Adipocyte (in vitro differentiated cells): ENCODE data around the gene PHACTR2.

ENCODE experiments used
- DNase-seq: peaks from one replicate; pipeline ENCODE4 v3.0.0-alpha.2; 2015; ENCODE audit warnings: low read depth
- H3K27me3 ChIP-seq: replicated peaks from 2 replicates; pipeline ENCODE4 v1.7.0; 2013; ENCODE audit warnings: mild to moderate bottlenecking, low read length, moderate library complexity; ENCODE audit not compliant: control insufficient read depth, insufficient read depth
- H3K36me3 ChIP-seq: 2 replicates; pipeline ENCODE4 v1.7.0; 2013; ENCODE audit warnings: low read length, mild to moderate bottlenecking, moderate library complexity; ENCODE audit not compliant: control insufficient read depth, insufficient read depth, severe bottlenecking
- H3K4me1 ChIP-seq: 2 replicates; pipeline ENCODE4 v1.7.0; 2013; ENCODE audit warnings: mild to moderate bottlenecking, low read length, moderate library complexity; ENCODE audit not compliant: control insufficient read depth, insufficient read depth
- H3K4me3 ChIP-seq: 2 replicates; pipeline ENCODE4 v1.7.0; 2013; ENCODE audit warnings: mild to moderate bottlenecking, low read length, moderate library complexity
- H3K9ac ChIP-seq: 2 replicates; pipeline ENCODE4 v1.7.0; 2013; ENCODE audit warnings: mild to moderate bottlenecking, low read length, moderate library complexity
- H3K9me3 ChIP-seq: 2 replicates; pipeline ENCODE4 v1.7.0; 2013; ENCODE audit warnings: mild to moderate bottlenecking, low read length, moderate library complexity; ENCODE audit not compliant: control insufficient read depth

PHACTR2 gene

DNA sequence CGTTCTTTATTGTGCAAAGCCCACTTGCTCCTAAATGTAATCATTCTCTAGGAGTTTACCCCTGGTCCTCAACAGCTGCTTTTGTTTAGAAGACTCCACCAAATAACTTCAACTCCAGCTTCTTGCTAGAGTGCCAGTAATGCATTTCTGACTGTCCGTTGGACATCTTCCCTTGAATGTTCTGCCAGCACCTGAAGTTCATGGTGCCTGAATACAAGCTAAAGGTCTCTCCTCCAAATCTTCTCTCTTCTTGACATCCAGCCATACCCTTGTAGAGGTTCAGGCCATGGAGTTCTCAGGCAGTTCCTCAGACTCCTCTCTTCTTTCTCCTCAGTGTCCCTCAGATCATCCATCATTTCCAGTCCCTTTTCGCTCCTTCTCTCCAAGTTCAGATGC is 21.7 kb downstream of the PHACTR2 start:
- no peak overlapping the region for H3K9ac ChIP-seq
- peaks cover 83% of the 10 kb centered on the region for H3K4me1 ChIP-seq
- no peak overlapping the region for H3K4me3 ChIP-seq
- H3K36me3 ChIP-seq = no peaks in the 10 kb centered on the region
- no peaks in the 10 kb centered on the region for H3K9me3 ChIP-seq
- DNase-seq = no peak
- H3K27me3 ChIP-seq = no peaks in the 10 kb centered on the region

- no peaks in the 10 kb centered on the region for H3K9me3 ChIP-seq
- no peaks in the 10 kb centered on the region for H3K27me3 ChIP-seq
- peaks cover 74% of the 10 kb centered on the region for H3K4me1 ChIP-seq
- peak overlapping the region; percentile 66 for H3K9ac ChIP-seq
- H3K36me3 ChIP-seq = no peaks in the 10 kb centered on the region
- DNase-seq = peak; percentile 70
- H3K4me3 ChIP-seq = peak overlapping the region; percentile 55
Measured at GRCh38 chr6:143700684-143701348, 23.1 kb downstream of the PHACTR2 start.

DNA sequence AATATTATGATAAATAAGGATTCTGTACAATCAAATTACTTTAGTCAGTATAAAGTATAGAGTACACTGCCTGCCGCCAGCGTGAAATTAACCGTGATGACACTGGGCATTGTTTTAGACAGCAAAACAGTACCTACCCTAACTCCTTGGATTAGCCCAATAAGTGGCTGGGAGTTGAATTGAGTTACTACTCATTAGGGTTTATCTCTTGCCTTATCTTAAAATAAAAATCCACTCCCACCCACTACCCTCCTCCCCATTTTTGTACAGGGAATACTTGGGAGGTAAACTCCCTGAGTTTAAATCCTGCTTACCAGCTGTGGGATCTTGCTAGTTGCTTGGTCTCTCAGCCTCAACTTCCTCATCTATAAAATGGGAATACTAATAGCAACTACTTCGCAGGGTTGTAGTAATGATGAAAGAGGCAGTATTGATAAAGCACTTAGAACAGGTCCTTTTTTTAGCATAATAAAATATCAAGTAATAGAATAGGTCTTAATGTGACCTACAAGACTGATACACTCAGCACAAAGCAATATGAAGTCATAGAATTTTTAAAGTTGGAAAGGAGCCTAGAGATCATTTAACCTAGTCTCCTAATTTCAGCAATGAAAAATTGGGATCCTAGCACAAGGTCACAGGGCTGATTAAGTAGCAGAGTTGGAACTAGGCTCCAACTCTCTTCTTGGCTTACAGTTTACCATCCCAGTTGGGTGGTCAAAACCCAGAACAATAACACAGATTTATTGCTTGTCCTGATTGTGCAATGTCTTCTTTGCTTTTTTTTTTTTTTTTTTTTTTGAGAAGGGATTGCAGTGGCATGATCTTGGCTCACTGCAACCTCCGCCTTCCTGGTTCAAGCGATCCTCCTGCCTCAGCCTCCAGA is 23.8 kb downstream of the PHACTR2 start:
- Histone ChIP-seq H3K36me3 (no peaks in the 10 kb centered on the region), H3K9ac (peak overlapping the region; percentile 66), H3K9me3 (no peaks in the 10 kb centered on the region), H3K27me3 (no peaks in the 10 kb centered on the region), H3K4me1 (peaks cover 67% of the 10 kb centered on the region), H3K4me3 (peak overlapping the region; percentile 55)
- peak; percentile 28 for DNase-seq

DNA sequence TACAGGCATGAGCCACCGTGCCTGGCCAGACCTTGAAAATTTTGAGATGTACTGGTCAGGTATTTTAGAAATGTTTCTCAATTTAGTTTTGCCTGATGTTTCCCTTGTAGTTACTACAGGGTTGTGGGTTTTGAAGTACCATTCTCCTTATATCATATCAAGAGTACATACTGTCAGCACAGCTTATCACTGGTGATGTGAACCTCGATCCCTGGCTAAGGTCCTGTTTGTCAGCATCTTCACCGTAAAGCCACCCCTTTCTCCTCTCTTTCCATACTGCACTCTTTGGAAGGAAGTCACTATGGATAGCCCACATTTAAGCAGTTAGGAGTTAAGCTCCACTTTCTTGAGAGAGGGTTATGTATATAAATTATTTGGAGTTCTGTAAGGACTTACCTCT is 27.8 kb downstream of the PHACTR2 start:
- Histone ChIP-seq H3K4me3 (no peak overlapping the region), H3K9ac (no peak overlapping the region), H3K27me3 (no peaks in the 10 kb centered on the region), H3K36me3 (no peaks in the 10 kb centered on the region), H3K9me3 (no peaks in the 10 kb centered on the region), H3K4me1 (peaks cover 28% of the 10 kb centered on the region)
- no peak for DNase-seq

DNA sequence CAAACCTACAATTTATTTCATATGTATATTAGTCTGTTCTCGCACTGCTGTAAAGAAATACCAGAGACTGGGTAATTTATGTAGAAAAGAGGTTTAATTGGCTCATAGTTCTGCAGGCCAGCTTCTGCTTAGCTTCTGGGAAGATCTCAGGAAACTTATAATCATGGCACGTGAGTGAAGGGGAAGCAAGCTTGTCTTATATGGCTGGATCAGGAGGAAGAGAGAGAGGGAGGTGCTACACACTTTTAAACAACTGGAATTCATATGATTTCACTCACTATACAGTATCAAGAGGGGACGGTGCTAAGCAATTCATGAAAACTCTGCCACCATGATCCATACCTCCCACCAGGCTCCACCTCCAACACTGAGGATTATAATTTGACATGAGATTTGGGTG is 29.9 kb downstream of the PHACTR2 start:
- H3K27me3 ChIP-seq = no peaks in the 10 kb centered on the region
- no peak overlapping the region for H3K4me3 ChIP-seq
- H3K9ac ChIP-seq = no peak overlapping the region
- peaks cover 9% of the 10 kb centered on the region for H3K4me1 ChIP-seq
- H3K36me3 ChIP-seq = no peaks in the 10 kb centered on the region
- no peaks in the 10 kb centered on the region for H3K9me3 ChIP-seq
- DNase-seq = no peak

DNA sequence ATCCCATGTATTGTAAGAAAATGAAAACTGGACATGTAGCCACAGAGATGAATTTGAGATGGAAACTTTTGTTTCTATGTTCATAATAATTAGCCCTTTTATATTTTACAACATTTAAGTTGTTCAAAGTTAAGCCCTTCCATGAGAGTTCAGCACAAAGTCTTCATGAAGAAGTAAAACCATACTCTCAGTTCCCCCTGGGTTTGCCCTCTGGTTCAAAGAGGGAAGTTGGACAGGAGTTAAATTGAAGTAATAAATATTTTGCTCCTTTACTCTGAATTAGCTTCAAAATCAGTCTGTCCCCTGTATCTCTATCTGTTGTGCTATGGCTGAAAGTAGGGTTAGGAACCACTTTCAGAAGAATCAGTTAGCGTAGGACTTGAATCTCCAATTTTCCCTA is 31.1 kb downstream of the PHACTR2 start:
- DNase-seq = no peak
- H3K36me3 ChIP-seq = peaks cover 6% of the 10 kb centered on the region
- no peak overlapping the region for H3K4me3 ChIP-seq
- H3K9me3 ChIP-seq = no peaks in the 10 kb centered on the region
- H3K4me1 ChIP-seq = no peaks in the 10 kb centered on the region
- H3K27me3 ChIP-seq = no peaks in the 10 kb centered on the region
- no peak overlapping the region for H3K9ac ChIP-seq

DNA sequence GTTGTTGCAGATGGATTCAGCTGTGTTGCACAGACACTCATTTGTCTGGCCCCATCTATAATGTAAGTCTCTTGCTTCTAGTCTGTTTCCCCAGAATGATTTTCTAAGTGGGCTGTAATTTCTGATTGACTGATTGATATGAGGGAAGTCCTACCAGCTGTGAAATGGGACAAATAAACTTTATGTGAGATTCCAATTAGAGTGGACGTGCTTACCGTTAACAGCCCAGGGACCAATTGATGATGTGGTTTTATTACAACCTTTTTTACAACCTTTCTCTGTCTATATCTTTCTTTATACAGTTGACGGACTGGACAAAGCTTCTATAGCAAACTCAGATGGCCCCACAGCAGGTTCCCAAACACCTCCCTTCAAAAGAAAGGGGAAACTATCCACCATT is 33.9 kb downstream of the PHACTR2 start:
- peaks cover 28% of the 10 kb centered on the region for H3K36me3 ChIP-seq
- no peak overlapping the region for H3K9ac ChIP-seq
- no peaks in the 10 kb centered on the region for H3K4me1 ChIP-seq
- no peaks in the 10 kb centered on the region for H3K9me3 ChIP-seq
- H3K4me3 ChIP-seq = no peak overlapping the region
- H3K27me3 ChIP-seq = no peaks in the 10 kb centered on the region
- no peak for DNase-seq

DNA sequence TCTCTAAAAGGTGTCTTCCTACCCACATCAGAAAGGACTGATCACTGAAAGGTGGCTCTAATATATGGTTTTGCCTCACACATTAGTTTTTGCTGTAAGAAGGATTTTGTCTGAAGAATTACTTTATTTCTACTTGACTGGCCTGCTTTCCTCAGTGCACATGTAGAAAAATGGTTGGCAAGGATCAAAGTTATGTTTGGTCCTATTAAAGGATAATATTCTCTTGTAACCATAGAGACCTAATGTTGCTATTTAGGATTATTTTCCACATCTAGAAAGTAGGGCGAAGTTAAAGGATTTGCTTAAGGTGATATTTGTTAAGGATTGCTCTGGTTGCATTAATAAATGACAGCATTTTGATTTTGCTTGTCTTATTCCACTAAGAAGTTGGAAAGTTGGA is 40.7 kb downstream of the PHACTR2 start:
- Histone ChIP-seq H3K4me1 (no peaks in the 10 kb centered on the region), H3K36me3 (peaks cover 60% of the 10 kb centered on the region), H3K27me3 (no peaks in the 10 kb centered on the region), H3K9ac (no peak overlapping the region), H3K4me3 (no peak overlapping the region), H3K9me3 (no peaks in the 10 kb centered on the region)
- DNase-seq = no peak

GRCh38 chr6:143721642-143722041 is 43.9 kb downstream of the PHACTR2 start:
- no peaks in the 10 kb centered on the region for H3K4me1 ChIP-seq
- peaks cover 51% of the 10 kb centered on the region for H3K36me3 ChIP-seq
- H3K27me3 ChIP-seq = no peaks in the 10 kb centered on the region
- DNase-seq = no peak
- H3K9ac ChIP-seq = no peak overlapping the region
- no peaks in the 10 kb centered on the region for H3K9me3 ChIP-seq
- no peak overlapping the region for H3K4me3 ChIP-seq

- no peaks in the 10 kb centered on the region for H3K27me3 ChIP-seq
- no peaks in the 10 kb centered on the region for H3K9me3 ChIP-seq
- DNase-seq = no peak
- no peak overlapping the region for H3K9ac ChIP-seq
- no peak overlapping the region for H3K4me3 ChIP-seq
- peaks cover 42% of the 10 kb centered on the region for H3K36me3 ChIP-seq
- no peaks in the 10 kb centered on the region for H3K4me1 ChIP-seq
Measured at GRCh38 chr6:143724876-143725275, 47.1 kb downstream of the PHACTR2 start.

GRCh38 chr6:143726015-143726647 is 48.4 kb downstream of the PHACTR2 start:
- Histone ChIP-seq H3K36me3 (peaks cover 34% of the 10 kb centered on the region), H3K4me3 (no peak overlapping the region), H3K9ac (no peak overlapping the region), H3K9me3 (no peaks in the 10 kb centered on the region), H3K27me3 (no peaks in the 10 kb centered on the region), H3K4me1 (no peaks in the 10 kb centered on the region)
- DNase-seq = no peak
